Calu3 (cell line): ENCODE measurements around the gene CDT1. TPM values are rescaled to one million over a fixed set of nuclear protein-coding genes. Genes with fewer than 3 reads are reported as not detected.

Experiments used
- BruUV-seq: library from RNA; stranded (reverse); fragments of 400-500 nt; replicated peaks from 2 replicates; lab custom pipeline; 2021; lab: Mats Ljungman, UMichigan
- CTCF ChIA-PET: fragments of 300-600 bp; sonication (Branson Sonifier 250); formaldehyde crosslinking; loops from one replicate; lab custom pipeline; 2022; ENCODE audit warnings: antibody characterized with exemption; lab: Charles Lee
- DNase-seq: peaks from one replicate; pipeline ENCODE4 v3.0.0; 2022
- H3K27ac Mint-ChIP-seq: one replicate; pipeline ENCODE4 v1.8.0; 2022; ENCODE audit warnings: mixed read lengths; ENCODE audit not compliant: unreplicated experiment
- H3K27me3 Mint-ChIP-seq: one replicate; pipeline ENCODE4 v1.8.0; 2022; ENCODE audit warnings: mixed read lengths; ENCODE audit not compliant: unreplicated experiment
- H3K36me3 Mint-ChIP-seq: one replicate; pipeline ENCODE4 v1.8.0; 2022; ENCODE audit warnings: mild to moderate bottlenecking, moderate library complexity, mixed read lengths; ENCODE audit not compliant: insufficient read depth, unreplicated experiment
- H3K4me1 Mint-ChIP-seq: one replicate; pipeline ENCODE4 v1.8.0; 2022; ENCODE audit warnings: mild to moderate bottlenecking, low read depth, mixed read lengths; ENCODE audit not compliant: unreplicated experiment
- H3K4me3 Mint-ChIP-seq: one replicate; pipeline ENCODE4 v1.8.0; 2022; ENCODE audit warnings: mild to moderate bottlenecking, low read depth, moderate library complexity, mixed read lengths; ENCODE audit not compliant: unreplicated experiment
- H3K9me3 Mint-ChIP-seq: one replicate; pipeline ENCODE4 v1.8.0; 2022; ENCODE audit warnings: low read depth, mixed read lengths; ENCODE audit not compliant: unreplicated experiment
- intact Hi-C: fragments of 100-400 bp; cut with micrococcal nuclease; formaldehyde crosslinking; loops from one replicate; pipeline ENCODE4 v1.10.0; 2022; ENCODE audit not compliant: unreplicated experiment
- total RNA-seq: library from RNA; stranded (reverse); gene quantifications from 2 replicates; pipeline ENCODE4 v1.2.3, GENCODE V29; 2022
- TF ChIP-seq, protein P1 (sequence below): fragments of 200-600 bp; IDR thresholded peaks from one replicate; pipeline ENCODE4 v1.8.0; 2022; ENCODE audit warnings: antibody characterized with exemption; ENCODE audit not compliant: unreplicated experiment

The CDT1 gene
- total RNA-seq, 1 experiment from 2014 or later, result 74.8 TPM

DNA sequence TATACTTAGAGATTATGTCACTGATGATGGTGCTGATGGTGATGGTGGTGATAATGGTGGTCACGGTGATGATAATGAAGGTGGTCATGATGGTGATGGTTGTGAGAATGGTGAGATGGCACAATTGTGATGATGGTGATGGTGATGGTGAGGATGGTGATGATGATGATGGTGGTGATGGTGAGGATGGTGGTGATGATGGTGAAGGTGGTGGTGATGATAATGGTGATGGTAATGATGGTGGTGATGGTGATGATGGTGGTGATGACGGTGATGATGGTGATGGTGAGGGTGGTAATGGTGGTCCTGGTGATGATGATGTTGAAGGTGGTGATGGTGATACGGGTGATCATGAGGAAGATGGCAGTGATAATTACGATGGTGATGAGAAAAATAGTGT lies 5.5 kb upstream of the CDT1 start:
- CTCF ChIA-PET, result no interaction called here
- no peak overlapping the region for H3K27ac Mint-ChIP-seq
- DNase-seq, result no peak
- BruUV-seq, result no TSS peak
- H3K4me3 Mint-ChIP-seq, result no peak overlapping the region
- H3K4me1 Mint-ChIP-seq, result no peaks in the 10 kb centered on the region
- intact Hi-C loops, result no loop called here
- peaks cover 7% of the 10 kb centered on the region for H3K27me3 Mint-ChIP-seq
- peaks cover 7% of the 10 kb centered on the region for H3K36me3 Mint-ChIP-seq
- TF ChIP-seq, protein P1, sequence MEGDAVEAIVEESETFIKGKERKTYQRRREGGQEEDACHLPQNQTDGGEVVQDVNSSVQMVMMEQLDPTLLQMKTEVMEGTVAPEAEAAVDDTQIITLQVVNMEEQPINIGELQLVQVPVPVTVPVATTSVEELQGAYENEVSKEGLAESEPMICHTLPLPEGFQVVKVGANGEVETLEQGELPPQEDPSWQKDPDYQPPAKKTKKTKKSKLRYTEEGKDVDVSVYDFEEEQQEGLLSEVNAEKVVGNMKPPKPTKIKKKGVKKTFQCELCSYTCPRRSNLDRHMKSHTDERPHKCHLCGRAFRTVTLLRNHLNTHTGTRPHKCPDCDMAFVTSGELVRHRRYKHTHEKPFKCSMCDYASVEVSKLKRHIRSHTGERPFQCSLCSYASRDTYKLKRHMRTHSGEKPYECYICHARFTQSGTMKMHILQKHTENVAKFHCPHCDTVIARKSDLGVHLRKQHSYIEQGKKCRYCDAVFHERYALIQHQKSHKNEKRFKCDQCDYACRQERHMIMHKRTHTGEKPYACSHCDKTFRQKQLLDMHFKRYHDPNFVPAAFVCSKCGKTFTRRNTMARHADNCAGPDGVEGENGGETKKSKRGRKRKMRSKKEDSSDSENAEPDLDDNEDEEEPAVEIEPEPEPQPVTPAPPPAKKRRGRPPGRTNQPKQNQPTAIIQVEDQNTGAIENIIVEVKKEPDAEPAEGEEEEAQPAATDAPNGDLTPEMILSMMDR, result no peak
- H3K9me3 Mint-ChIP-seq, result no peaks in the 10 kb centered on the region

DNA sequence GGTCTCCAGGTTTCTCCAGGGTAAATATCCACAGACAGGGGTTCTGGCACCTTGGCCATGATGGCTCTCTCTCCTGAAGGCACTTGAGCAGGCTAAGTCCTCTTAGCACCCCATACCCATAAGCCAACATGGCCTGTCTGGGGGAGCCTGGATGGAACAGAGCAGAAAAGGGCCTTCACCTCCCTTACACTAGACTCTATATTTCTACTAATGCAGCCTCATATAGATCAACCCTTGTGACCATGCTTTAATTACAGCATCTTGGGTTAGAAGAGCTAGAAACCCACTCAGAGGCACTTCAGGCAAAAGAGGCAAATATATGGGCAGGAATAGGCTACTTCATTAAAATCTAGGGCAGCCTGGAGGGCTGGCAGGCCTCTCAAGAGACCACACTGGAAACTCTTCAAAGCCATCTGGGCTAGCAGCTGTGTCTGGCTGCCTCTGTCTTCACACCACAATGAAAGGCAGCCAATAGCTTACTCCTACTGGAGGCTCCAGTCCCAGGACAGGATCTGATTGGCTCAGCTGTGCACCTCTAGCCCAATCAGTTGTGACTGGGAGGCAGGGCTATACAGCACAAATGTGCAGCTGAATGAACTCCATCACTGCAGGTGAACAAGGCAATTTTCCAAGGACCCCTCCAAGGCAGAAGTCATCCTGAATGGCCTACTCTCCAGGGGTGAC lies 4.7 kb upstream of the CDT1 start:
- BruUV-seq, result no TSS peak
- intact Hi-C loops, result no loop called here
- Mint-ChIP-seq H3K4me3 (no peak overlapping the region), H3K27ac (no peak overlapping the region), H3K9me3 (no peaks in the 10 kb centered on the region), H3K27me3 (no peaks in the 10 kb centered on the region), H3K36me3 (peaks cover 16% of the 10 kb centered on the region), H3K4me1 (no peaks in the 10 kb centered on the region)
- no peak for DNase-seq
- TF ChIP-seq, protein P1, result no peak
- CTCF ChIA-PET, result interaction anchor here (0.6 to 0.8 kb wide), 2 partner anchors 50 to 62 kb away, joined by 3 to 4 read pairs; no protein-coding TSS in a partner anchor

DNA sequence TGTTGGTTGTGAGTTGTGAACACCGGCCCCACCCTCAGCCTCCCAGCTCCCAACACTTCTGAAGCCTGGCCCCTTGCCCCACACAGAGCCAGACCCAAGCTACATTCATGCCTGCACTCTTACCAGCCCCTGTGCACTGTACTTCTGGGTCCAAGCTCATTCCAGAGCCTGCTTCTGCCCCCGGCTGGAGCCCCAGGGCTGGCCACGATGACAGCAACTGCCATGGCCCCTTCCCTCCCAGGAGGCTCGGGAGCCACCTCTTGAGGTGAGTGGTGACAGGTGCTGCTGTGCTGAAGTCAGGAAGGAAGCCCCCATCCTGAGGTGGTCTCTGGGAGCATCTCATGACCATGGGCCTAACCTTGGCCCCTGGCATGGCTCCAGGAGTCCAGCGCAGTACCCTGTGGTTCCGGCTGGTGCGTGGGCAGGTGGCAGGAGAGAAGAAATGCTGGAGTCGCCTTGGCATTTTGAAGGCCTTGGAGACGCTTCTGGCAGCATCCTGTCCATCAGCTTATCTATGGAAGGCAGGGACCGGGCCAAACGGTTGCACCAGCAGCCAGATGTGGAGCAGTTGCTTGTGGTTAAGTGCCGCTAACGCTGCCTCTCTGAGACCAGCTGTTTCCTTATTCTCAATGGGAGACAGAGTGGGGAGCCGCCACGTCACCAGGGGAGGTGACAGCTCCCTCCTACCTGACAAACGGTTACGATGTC lies 3.9 kb upstream of the CDT1 start:
- BruUV-seq, result no TSS peak
- Mint-ChIP-seq H3K36me3 (peaks cover 24% of the 10 kb centered on the region), H3K4me1 (no peaks in the 10 kb centered on the region), H3K27me3 (no peaks in the 10 kb centered on the region), H3K4me3 (no peak overlapping the region), H3K27ac (no peak overlapping the region), H3K9me3 (no peaks in the 10 kb centered on the region)
- CTCF ChIA-PET, result interaction anchor here (0.8 kb wide), 1 partner anchor 62 kb away, joined by 3 read pairs; no protein-coding TSS in a partner anchor
- TF ChIP-seq, protein P1, result no peak
- no peak for DNase-seq
- intact Hi-C loops, result no loop called here

DNA sequence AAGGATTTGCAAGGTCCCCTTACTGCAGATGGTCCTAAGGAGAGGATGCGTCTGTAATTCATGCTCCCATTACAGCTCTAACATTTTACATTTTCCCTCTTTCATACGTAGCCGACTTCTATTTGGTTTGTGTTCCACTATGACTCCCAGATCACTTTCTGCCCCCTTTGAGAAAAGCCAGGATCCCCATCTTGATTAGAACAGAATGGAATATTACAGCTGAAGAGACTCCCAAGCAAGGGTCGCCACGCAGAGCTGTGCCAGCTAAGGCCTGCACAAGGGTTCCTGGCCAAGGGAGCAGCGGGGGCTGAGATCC lies 3.4 kb upstream of the CDT1 start:
- H3K27ac Mint-ChIP-seq, result no peak overlapping the region
- BruUV-seq, result no TSS peak
- H3K9me3 Mint-ChIP-seq, result no peaks in the 10 kb centered on the region
- intact Hi-C loops, result no loop called here
- H3K36me3 Mint-ChIP-seq, result peaks cover 29% of the 10 kb centered on the region
- CTCF ChIA-PET, result no interaction called here
- no peaks in the 10 kb centered on the region for H3K27me3 Mint-ChIP-seq
- TF ChIP-seq, protein P1, result no peak
- H3K4me1 Mint-ChIP-seq, result no peaks in the 10 kb centered on the region
- H3K4me3 Mint-ChIP-seq, result no peak overlapping the region
- no peak for DNase-seq
